A673 (cell line): ENCODE measurements around the gene ARHGAP26. TPM values are rescaled to one million over a fixed set of nuclear protein-coding genes. Genes with fewer than 3 reads are reported as not detected.

ENCODE experiments used
- BruUV-seq: library from RNA; stranded (reverse); fragments of 400-500 nt; replicated peaks from 2 replicates; lab custom pipeline; 2021; lab: Mats Ljungman, UMichigan
- CTCF ChIA-PET: fragments of 300-600 bp; sonication (Branson Sonifier 250); formaldehyde crosslinking; loops from one replicate; lab custom pipeline; 2022; ENCODE audit warnings: antibody characterized with exemption; lab: Charles Lee
- POLR2A ChIA-PET: fragments of 300-600 bp; sonication (Branson Sonifier 250); formaldehyde crosslinking; loops from one replicate; lab custom pipeline; 2022; ENCODE audit warnings: antibody characterized with exemption; ENCODE audit not compliant: low non-redundant PET; lab: Charles Lee
- DNase-seq: peaks from one replicate; pipeline ENCODE4 v3.0.0-alpha.2; 2015; ENCODE audit warnings: low spot score
- H3K27ac ChIP-seq: fragments of 200-600 bp; sonication (generic); 2 replicates; pipeline ENCODE4 v1.5.1; 2016; ENCODE audit warnings: mixed run types, low read depth, mild to moderate bottlenecking, mixed read lengths, antibody characterized with exemption, low read length; ENCODE audit not compliant: poor library complexity, severe bottlenecking
- H3K27me3 ChIP-seq: fragments of 200-600 bp; sonication (generic); replicated peaks from 2 replicates; pipeline ENCODE4 v1.6.1; 2017; ENCODE audit warnings: mixed run types, low read depth, mild to moderate bottlenecking, mixed read lengths, antibody characterized with exemption, low read length; ENCODE audit not compliant: insufficient read depth, poor library complexity
- H3K36me3 ChIP-seq: fragments of 200-600 bp; sonication (generic); 2 replicates; pipeline ENCODE4 v1.6.1; 2016; ENCODE audit warnings: mixed run types, mild to moderate bottlenecking, mixed read lengths, antibody characterized with exemption, low read length; ENCODE audit not compliant: insufficient read depth, poor library complexity, severe bottlenecking
- H3K4me1 ChIP-seq: fragments of 200-600 bp; sonication (generic); 2 replicates; pipeline ENCODE4 v1.6.1; 2017; ENCODE audit warnings: mixed run types, mild to moderate bottlenecking, mixed read lengths, antibody characterized with exemption, low read length; ENCODE audit not compliant: insufficient read depth, poor library complexity, severe bottlenecking
- H3K4me3 ChIP-seq: fragments of 200-600 bp; sonication (generic); 2 replicates; pipeline ENCODE4 v1.5.1; 2016; ENCODE audit warnings: low read depth, mixed run types, mild to moderate bottlenecking, mixed read lengths, low read length; ENCODE audit not compliant: poor library complexity, severe bottlenecking
- H3K9me3 ChIP-seq: fragments of 200-600 bp; sonication (generic); 2 replicates; pipeline ENCODE4 v1.6.1; 2016; ENCODE audit warnings: mixed run types, low read depth, mild to moderate bottlenecking, mixed read lengths, antibody characterized with exemption, low read length; ENCODE audit not compliant: poor library complexity, severe bottlenecking
- CTCF ChIP-seq: fragments of 300-800, 200-600 bp; sonication (generic); conservative IDR thresholded peaks from 2 replicates; pipeline ENCODE4 v1.5.1; 2017; ENCODE audit warnings: low read depth, mild to moderate bottlenecking, antibody characterized with exemption, low read length, moderate library complexity, mixed read lengths
- EZH2 ChIP-seq: fragments of 200-600 bp; sonication (generic); IDR thresholded peaks from 2 replicates; pipeline ENCODE4 v1.6.1; 2017; ENCODE audit warnings: borderline replicate concordance, low read depth, mild to moderate bottlenecking, mixed read lengths, antibody characterized with exemption, low read length; ENCODE audit not compliant: poor library complexity, severe bottlenecking
- intact Hi-C: fragments of 100-400 bp; cut with micrococcal nuclease; formaldehyde crosslinking; loops from one replicate; pipeline ENCODE4 v1.10.0; 2022; ENCODE audit not compliant: unreplicated experiment
- total RNA-seq: library from RNA; stranded (reverse); gene quantifications from 2 replicates; pipeline ENCODE4 v1.2.3, GENCODE V29; 2021

The ARHGAP26 gene
- total RNA-seq, 1 experiment from 2014 or later = 25.5 TPM

- ChIA-PET CTCF (interaction anchor here (0.6 kb wide), 1 partner anchor 20 kb away, joined by 3 read pairs; no protein-coding TSS in a partner anchor), POLR2A (no interaction called here)
- TF ChIP-seq EZH2 (no peak), CTCF (no peak)
- H3K36me3 ChIP-seq = no peaks in the 10 kb centered on the region
- no peaks in the 10 kb centered on the region for H3K27me3 ChIP-seq
- DNase-seq = no peak
- no peaks in the 10 kb centered on the region for H3K4me1 ChIP-seq
- H3K9me3 ChIP-seq = no peaks in the 10 kb centered on the region
- no peak overlapping the region for H3K4me3 ChIP-seq
- intact Hi-C loops = no loop called here
- no peak overlapping the region for H3K27ac ChIP-seq
- no TSS peak for BruUV-seq
These were observed 383.3 kb downstream of the ARHGAP26 start for GRCh38 chr5:143153332-143154119.

- Histone ChIP-seq H3K27me3 (no peaks in the 10 kb centered on the region), H3K9me3 (no peaks in the 10 kb centered on the region), H3K4me3 (no peak overlapping the region), H3K27ac (no peak overlapping the region), H3K36me3 (no peaks in the 10 kb centered on the region), H3K4me1 (no peaks in the 10 kb centered on the region)
- CTCF ChIA-PET = no interaction called here
- no TSS peak for BruUV-seq
- intact Hi-C loops = no loop called here
- no peak for TF ChIP-seq CTCF
- DNase-seq = no peak
- POLR2A ChIA-PET = no interaction called here
These were observed 384.6 kb downstream of the ARHGAP26 start for GRCh38 chr5:143154510-143155370.

- POLR2A ChIA-PET = no interaction called here
- Histone ChIP-seq H3K27me3 (no peaks in the 10 kb centered on the region), H3K4me3 (no peak overlapping the region), H3K36me3 (no peaks in the 10 kb centered on the region), H3K27ac (no peak overlapping the region), H3K4me1 (no peaks in the 10 kb centered on the region), H3K9me3 (no peaks in the 10 kb centered on the region)
- CTCF ChIA-PET = no interaction called here
- TF ChIP-seq EZH2 (no peak), CTCF (no peak)
- no TSS peak for BruUV-seq
- no peak for DNase-seq
- intact Hi-C loops = no loop called here
These were observed 385.3 kb downstream of the ARHGAP26 start for GRCh38 chr5:143155455-143155854.
